ENCODE measurements around the gene TREH.
A peak's percentile ranks its signal among the peaks of the same experiment; 100 is the strongest.

Gene TREH

DNA sequence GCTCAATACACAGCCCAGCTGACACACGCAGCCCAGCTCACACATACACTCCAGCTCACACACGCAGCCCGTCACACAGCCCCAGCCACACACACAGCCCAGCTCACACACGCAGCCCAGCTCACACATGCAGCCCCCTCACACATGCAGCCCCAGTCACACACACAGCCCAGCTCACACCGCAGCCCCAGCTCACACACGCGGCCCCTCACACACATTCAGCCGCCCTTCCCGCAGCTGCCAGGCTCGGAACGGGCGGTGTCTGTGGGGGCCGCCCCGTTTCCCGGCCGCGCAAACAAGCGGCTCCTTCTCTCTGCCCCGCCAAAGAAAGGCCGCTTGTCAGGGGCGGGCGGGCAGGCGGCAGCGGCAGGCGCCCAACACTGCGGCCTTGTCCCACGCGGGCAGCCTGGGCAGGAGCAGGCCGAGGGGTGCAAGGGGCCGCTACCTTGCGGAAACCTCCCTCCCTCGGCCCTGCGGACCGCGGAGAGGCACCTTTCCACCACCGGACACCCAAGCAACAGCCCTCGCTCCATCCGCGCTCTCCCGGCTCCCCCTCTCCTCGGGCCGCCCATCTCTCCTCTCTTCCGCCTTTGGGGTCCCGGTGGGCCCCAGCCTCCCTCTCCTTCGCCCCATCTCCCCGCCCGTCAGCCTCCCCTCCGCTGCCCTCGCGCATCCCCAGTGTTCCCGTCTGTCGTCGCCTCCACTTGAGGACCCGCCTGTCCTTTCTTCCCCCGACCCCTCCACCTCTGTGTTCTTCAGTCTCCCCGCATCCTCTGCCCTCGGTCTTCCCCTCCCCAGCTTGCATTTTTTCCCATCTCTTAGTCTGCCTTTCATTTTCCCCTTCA lies 69.8 kb downstream of the TREH start:
- peak; percentile 73 for DNase-seq

DNA sequence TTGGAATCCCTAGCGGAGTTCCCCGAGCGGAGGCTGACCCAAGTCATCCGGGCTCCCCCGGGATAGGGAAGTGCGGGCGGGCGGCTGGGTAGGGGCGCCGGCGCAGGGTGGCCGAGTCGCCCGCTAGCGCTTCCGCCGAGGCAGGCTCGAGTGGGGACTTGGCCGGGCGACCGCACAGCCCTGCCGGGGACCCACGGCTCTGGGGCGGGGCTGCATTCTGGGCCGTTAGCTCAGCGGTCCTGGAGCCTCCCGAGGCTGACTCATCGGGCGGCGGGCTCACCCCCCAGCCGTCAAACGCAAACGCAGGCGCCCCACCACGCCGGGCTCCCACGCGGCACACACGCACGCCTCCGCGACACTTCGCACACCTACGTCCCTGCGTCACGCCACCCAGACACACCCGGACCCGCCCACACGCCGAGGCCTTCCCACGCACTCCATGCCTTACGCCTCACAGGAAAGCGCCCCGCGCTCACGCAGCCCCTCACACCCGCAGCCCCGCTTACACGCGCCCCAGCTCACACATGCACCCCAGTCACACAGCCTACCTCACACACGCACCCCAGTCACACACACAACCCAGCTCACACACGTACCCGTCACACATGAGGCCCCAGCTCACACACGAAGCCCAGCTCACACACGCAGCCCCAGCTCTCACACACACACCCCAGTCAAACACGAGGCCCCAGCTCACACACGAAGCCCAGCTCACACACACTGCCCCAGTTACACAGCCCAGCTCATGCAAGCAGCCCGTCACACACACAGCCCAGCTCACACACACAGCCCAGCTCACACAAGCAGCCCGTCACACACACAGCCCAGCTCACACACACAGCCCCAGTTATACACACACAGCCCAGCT lies 70.9 kb downstream of the TREH start:
- DNase-seq: peak; percentile 93

DNA sequence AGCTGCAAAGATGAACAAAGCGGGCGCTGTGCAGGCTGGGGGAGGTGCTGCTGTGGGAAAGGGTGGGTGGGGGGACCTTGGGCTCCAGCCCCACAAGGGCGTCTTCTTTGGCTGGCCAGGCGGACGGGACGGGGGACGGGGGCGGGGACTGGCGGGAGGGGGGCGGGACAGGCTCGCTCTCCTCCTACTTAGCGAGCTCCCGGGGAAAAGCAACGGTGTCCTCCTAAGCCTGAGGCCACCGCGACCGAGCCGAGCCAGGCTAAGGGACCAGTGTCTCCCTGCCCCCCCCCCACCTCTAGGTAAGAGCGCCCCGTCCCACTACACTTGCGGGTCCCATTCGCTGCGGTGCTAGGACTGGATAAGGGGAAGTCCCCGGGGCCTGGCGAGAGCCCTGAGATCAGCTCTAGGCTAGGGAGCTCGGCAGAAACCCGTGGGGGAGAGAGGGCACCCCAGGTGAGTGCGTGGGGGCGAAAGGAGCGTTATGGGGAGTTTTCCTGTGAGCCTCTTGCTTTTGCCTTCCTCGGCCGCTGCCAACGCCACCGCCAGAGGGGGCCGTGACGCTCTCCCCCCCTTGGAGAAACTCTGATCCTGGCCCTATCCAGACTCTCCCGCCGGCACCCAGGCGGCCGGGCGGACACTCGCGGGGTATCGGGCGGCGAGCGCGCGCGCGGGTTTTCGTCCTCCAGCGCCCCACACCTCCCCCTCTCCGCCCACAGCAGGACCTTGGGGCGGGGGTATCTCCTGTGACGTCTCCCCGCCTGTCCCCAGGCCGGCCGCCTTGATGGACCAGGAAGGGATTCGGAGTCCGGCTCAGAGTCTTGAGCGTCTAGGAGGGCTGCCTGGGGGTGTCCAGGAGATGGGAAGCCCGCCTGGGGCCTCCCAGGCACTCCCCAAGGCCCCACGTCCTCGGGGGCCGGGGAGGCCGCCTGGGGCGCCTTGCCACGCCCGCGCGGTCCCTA lies 71.8 kb downstream of the TREH start, which contains the start of gene PHLDB1:
Gene PHLDB1, plus strand, starts transcription at position 215 of the 959 bp plus-strand sequence. CDS start 6,222 bp downstream, outside the sequence.
- DNase-seq: peak; percentile 82
